Middle frontal gyrus (tissue), 1 donor: Measurements from ENCODE around the gene RAB11FIP5.

Experiments used
- DNase-seq: peaks from one replicate; pipeline ENCODE4 v3.0.0-alpha.2; 2015; ENCODE audit warnings: low spot score; ENCODE audit errors: extremely low spot score

RAB11FIP5 gene

GRCh38 chr2:73033766-73034381, 78.9 kb downstream of the RAB11FIP5 start:
- no peak for DNase-seq

GRCh38 chr2:73033142-73033765, 79.5 kb downstream of the RAB11FIP5 start:
- no peak for DNase-seq

- no peak for DNase-seq
Measured at GRCh38 chr2:73032702-73033097, 80.0 kb downstream of the RAB11FIP5 start.

GRCh38 chr2:73031725-73032701, 80.7 kb downstream of the RAB11FIP5 start:
- no peak for DNase-seq

DNA sequence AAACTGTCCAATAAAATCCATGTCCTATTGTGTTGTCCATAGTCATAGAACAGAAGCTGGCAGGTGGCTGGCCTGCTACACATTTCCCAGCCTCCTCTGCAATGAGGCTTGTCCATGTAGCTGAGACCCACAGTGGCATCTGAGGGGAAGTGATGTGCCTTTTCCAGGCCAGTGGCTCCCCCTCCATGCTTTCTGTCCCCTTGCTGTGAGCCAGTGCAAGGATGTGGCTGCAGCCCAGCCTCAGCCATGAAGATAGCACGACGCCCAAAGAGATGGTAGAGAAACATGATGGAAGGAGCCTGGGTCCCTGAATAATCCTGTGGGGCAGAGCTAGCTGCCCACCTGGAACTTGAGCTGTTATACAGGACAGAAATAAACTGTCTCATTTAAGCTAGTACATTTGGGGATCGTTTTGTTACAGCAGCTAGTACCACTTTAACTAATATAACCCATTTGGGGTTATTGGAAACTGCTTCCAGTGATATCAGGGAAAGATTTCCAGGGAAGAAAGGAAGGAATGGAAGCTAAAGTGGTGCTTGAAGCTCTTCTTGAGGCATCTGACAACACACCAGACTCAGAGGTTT, 81.6 kb downstream of the RAB11FIP5 start:
- no peak for DNase-seq

- no peak for DNase-seq
Measured at GRCh38 chr2:73028841-73029240, 83.9 kb downstream of the RAB11FIP5 start.

DNA sequence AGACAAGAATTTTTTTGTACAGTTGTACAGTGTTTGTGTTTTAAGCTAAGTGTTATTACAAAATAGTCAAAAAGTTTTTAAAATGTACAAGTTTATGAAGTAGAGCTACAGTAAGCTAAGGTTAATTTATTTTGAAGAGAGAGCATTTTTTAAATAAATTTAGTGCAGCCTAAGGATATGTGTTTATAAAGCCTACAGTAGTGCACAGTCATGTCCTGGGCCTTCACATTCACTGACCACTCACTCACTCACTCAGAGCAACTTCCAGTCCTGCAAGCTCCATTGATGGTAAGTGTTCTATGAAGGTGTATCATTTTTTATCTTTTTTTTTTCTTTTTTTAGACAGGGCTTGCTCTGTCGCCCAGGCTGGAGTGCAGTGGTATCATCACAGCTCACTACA, 85.4 kb downstream of the RAB11FIP5 start:
- no peak for DNase-seq

- no peak for DNase-seq
Measured at GRCh38 chr2:73023497-73023896, 89.3 kb downstream of the RAB11FIP5 start.
